ENCODE measurements around the gene AJUBA.

The AJUBA gene

DNA sequence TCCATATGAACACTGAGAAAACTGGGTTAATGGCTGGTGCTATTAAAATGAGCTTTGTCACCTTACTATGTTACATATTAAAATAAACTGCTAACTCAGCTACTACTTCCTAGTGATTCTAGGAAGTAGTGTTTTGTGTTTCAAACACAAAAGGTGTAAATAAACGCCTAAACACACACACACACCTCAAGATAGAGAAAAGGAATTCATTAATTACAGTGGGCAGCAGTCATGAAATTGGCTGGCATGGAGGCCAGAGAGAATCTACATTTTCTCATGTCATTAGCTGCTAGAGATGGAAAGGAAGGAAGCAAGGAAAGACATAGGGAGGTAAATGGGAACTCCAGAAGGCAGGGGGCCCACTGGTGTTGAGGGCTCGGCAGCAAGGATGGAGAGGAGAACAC is 52.4 kb downstream of the AJUBA start:
- intact Hi-C loops (cut with DNase I; ENCODE audit: low total_unique reads): no loop called here
- peaks cover 8 to 17% (median 8%) of the 10 kb centered on the region in 3 donors for H3K36me3 ChIP-seq
- no peaks in the 10 kb centered on the region for H3K27me3 ChIP-seq
- TF ChIP-seq, protein P1, sequence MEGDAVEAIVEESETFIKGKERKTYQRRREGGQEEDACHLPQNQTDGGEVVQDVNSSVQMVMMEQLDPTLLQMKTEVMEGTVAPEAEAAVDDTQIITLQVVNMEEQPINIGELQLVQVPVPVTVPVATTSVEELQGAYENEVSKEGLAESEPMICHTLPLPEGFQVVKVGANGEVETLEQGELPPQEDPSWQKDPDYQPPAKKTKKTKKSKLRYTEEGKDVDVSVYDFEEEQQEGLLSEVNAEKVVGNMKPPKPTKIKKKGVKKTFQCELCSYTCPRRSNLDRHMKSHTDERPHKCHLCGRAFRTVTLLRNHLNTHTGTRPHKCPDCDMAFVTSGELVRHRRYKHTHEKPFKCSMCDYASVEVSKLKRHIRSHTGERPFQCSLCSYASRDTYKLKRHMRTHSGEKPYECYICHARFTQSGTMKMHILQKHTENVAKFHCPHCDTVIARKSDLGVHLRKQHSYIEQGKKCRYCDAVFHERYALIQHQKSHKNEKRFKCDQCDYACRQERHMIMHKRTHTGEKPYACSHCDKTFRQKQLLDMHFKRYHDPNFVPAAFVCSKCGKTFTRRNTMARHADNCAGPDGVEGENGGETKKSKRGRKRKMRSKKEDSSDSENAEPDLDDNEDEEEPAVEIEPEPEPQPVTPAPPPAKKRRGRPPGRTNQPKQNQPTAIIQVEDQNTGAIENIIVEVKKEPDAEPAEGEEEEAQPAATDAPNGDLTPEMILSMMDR (IDR thresholded peaks at IDR 0.05): no peak
- H3K27ac ChIP-seq: peak overlapping the region; percentile 83 to 84
- no peak for DNase-seq
- H3K9me3 ChIP-seq: no peaks in the 10 kb centered on the region
- H3K4me3 ChIP-seq: peak overlapping the region; percentile 86 to 92
- H3K4me1 ChIP-seq: peaks cover 0 to 22% (median 15%) of the 10 kb centered on the region in 4 donors

DNA sequence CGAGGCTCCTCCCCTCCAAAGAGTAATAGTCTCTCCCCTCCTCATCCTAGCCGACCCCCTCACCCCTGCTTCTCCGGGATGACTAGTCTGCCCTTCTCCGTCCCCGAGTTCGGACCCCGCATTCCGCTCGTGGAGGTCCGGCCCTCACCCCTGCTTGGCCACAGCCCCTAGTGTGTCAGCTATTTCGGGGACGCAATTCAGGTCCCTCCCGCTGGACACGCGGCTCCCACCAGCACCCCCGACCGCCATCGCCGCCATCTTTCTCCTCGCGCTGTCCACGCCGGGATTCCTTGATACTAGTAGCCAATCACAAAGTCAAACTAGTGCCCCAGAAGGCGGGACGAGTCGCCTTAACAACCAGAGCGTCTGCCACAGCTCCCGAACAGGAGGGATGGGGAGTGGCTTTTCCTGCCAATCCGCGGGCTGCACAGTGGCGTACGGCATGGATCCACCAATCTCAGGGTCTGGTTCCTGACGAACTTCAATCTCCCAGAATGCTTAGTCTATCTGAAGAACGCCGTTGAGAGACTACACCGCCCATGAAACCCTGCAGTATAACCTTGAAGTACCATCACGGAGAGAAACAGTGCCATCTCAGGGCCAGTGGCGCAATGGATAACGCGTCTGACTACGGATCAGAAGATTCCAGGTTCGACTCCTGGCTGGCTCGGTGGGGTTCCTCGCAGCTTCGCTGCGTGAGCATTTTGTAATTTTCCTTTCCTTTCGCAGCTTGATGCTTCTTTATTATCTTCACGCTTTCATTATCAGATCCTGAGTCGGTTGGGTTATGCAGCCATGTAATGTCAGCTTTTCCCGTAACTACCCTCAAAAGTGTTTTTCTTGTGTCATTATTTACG is 53.0 kb downstream of the AJUBA start, which contains the start of gene PRMT5:
Gene PRMT5, minus strand, starts transcription at position 273 of the 857 bp plus-strand sequence. Its CDS starts 15 bp downstream, at position 258.
- H3K9me3 ChIP-seq: no peaks in the 10 kb centered on the region
- intact Hi-C loops (cut with DNase I; ENCODE audit: low total_unique reads): no loop called here
- peak; percentile 100 for DNase-seq
- peak within 1 kb of the TSS; percentile 86 to 92 for H3K4me3 ChIP-seq
- no peaks in the 10 kb centered on the region for H3K27me3 ChIP-seq
- H3K27ac ChIP-seq: peak within 1 kb of the TSS; percentile 93 to 95
- peaks cover 13 to 23% (median 14%) of the 10 kb centered on the region in 3 donors for H3K36me3 ChIP-seq
- peaks cover 0 to 22% (median 15%) of the 10 kb centered on the region in 4 donors for H3K4me1 ChIP-seq
- TF ChIP-seq, protein P1 (IDR thresholded peaks at IDR 0.05): no peak

DNA sequence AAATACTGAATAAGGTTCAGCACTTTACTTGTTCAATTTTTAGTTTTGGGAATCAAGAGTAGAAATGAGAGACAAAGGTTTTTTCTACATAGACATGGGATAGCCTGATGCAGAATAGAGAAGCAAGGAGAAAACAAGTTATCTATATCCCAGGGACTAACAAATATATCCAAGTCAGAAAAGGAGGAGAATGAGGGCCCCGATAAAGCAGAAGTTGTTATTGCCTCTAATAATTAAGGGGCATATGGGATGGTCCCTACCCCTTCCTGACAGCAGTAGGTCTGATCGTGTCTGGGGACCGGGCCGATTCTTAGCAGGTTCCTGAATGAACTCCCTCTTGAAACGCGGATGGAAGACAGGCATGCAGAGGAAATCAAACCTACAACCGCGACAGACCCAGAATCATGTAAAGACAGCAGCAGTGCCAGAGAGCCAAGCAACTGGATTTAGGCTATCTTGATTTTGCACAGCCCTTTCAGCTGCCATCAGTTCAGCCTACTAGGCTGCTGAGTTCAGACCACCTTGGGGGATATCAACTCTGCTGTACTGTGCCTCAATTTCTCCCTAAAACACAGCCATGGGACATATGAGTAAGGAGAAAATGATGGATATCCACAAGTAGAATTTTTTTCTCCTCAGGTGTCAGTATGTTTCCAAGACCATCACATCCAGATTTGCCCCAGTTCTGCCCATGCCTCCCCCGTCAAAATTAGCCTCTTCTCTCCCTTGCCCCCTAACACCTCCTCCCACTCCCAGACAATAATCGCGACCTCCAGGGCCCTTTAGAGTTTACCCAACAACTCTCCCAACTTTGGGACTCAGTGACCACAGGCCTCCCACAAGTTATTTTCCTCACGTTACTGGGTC is 53.9 kb downstream of the AJUBA start:
- intact Hi-C loops (cut with DNase I; ENCODE audit: low total_unique reads): no loop called here

DNA sequence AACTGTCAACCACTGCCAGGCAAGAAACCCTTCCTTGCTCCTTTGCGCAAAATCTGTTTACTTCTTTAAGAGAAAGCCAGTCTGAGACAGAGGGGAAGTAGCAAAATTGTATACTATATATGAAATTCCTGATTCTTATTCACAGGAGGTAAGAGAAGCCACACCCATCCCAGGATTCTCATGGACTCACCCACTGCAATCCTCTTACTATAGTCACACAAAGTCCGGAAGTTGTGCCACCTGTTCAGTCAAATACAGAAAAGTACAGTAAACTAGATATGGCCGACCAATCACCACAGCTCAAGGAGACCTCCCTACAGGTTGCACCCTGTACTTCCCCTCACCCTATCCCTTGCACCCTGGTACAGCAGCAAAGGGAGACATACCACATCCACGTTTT is 56.0 kb downstream of the AJUBA start:
- H3K9me3 ChIP-seq: no peaks in the 10 kb centered on the region
- H3K4me1 ChIP-seq: peaks cover 0 to 22% (median 15%) of the 10 kb centered on the region in 4 donors
- TF ChIP-seq, protein P1 (IDR thresholded peaks at IDR 0.05): no peak
- DNase-seq: peak in 1 of 2 donors; percentile 10
- H3K4me3 ChIP-seq: no peak overlapping the region
- no peak overlapping the region for H3K27ac ChIP-seq
- H3K27me3 ChIP-seq: no peaks in the 10 kb centered on the region
- intact Hi-C loops (cut with DNase I; ENCODE audit: low total_unique reads): no loop called here
- peaks cover 31 to 53% (median 39%) of the 10 kb centered on the region in 3 donors for H3K36me3 ChIP-seq

More for the DNA sequence above, 53.9 kb downstream of the AJUBA start:
- TF ChIP-seq, protein P1 (IDR thresholded peaks at IDR 0.05): no peak
- H3K4me3 ChIP-seq: peak overlapping the region; percentile 86 to 92
- peaks cover 0 to 22% (median 15%) of the 10 kb centered on the region in 4 donors for H3K4me1 ChIP-seq
- H3K27me3 ChIP-seq: no peaks in the 10 kb centered on the region
- no peaks in the 10 kb centered on the region for H3K9me3 ChIP-seq
- peaks cover 21 to 32% (median 23%) of the 10 kb centered on the region in 3 donors for H3K36me3 ChIP-seq
- DNase-seq: peak in 1 of 2 donors; percentile 61
- H3K27ac ChIP-seq: peak overlapping the region; percentile 93 to 95

DNA sequence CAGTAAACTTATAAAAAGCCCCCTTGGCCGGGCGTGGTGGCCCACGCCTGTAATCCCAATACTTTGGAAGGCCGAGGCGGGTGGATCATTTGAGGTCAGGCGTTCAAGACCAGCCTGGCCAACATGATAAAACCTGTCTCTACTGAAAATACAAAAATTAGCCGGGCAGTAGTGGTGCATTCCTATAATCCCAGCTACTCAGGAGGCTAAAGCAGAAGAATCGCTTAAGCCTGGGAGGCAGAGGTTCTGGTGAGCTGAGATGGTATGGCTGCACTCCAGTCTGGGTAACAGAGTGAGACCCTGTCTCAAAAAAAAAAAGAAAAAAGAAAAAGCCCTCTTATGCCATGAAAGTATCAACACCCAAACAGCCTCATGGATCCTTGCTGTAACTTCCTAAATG is 56.8 kb downstream of the AJUBA start:
- Histone ChIP-seq H3K4me3 (no peak overlapping the region), H3K36me3 (peaks cover 31 to 61% (median 46%) of the 10 kb centered on the region in 3 donors), H3K27me3 (no peaks in the 10 kb centered on the region), H3K4me1 (peaks cover 0 to 19% (median 13%) of the 10 kb centered on the region in 4 donors), H3K27ac (no peak overlapping the region), H3K9me3 (no peaks in the 10 kb centered on the region)
- TF ChIP-seq, protein P1 (IDR thresholded peaks at IDR 0.05): no peak
- DNase-seq: no peak
- intact Hi-C loops (cut with DNase I; ENCODE audit: low total_unique reads): no loop called here

Data from tibial artery (tissue), 4 donors.